PC-3 (cell line): ENCODE measurements around the gene CPO. TPM values are rescaled to one million over a fixed set of nuclear protein-coding genes. Genes with fewer than 3 reads are reported as not detected.

Experiments used
- ATAC-seq: fragments of 200-7000 bp; cut with Tn5 transposase; 2 replicates; pipeline ENCODE4 v1.9.1; 2020; ENCODE audit warnings: mild to moderate bottlenecking, moderate library complexity
- BruUV-seq: library from RNA; stranded (reverse); fragments of 400-500 nt; replicated peaks from 2 replicates; lab custom pipeline; 2021; lab: Mats Ljungman, UMichigan
- CTCF ChIA-PET: fragments of 300-600 bp; sonication (Branson Sonifier 250); formaldehyde crosslinking; loops from one replicate; lab custom pipeline; 2022; ENCODE audit warnings: antibody characterized with exemption; lab: Charles Lee
- POLR2A ChIA-PET: fragments of 300-600 bp; sonication (Branson Sonifier 250); formaldehyde crosslinking; loops from one replicate; lab custom pipeline; 2022; ENCODE audit warnings: antibody characterized with exemption; ENCODE audit not compliant: unreplicated experiment; lab: Charles Lee
- DNase-seq: peaks from one replicate; pipeline ENCODE4 v3.0.0-alpha.2; 2015
- H2AFZ ChIP-seq: fragments of 300-600 bp; sonication (generic); 2 replicates; pipeline ENCODE4 v1.6.0; 2016; ENCODE audit warnings: antibody characterized with exemption, low read length
- H3F3A ChIP-seq: fragments of 300-600 bp; sonication (generic); one replicate; pipeline ENCODE4 v1.6.0; 2017; ENCODE audit warnings: antibody characterized with exemption, low read length, control low read depth, mild to moderate bottlenecking; ENCODE audit not compliant: unreplicated experiment
- H3K27ac ChIP-seq: fragments of 300-600 bp; sonication (generic); 2 replicates; pipeline ENCODE4 v1.5.1; 2016; ENCODE audit warnings: mild to moderate bottlenecking, low read length
- H3K27me3 ChIP-seq: fragments of 300-600 bp; sonication (generic); 2 replicates; pipeline ENCODE4 v1.6.1; 2016; ENCODE audit warnings: low read length, mixed read lengths
- H3K36me3 ChIP-seq: fragments of 300-600 bp; sonication (generic); 2 replicates; pipeline ENCODE4 v1.6.1; 2016; ENCODE audit warnings: low read depth, mixed run types, low read length, mixed read lengths
- H3K4me1 ChIP-seq: fragments of 300-600 bp; sonication (generic); 2 replicates; pipeline ENCODE4 v1.5.1; 2016; ENCODE audit warnings: low read length; ENCODE audit not compliant: insufficient read depth
- H3K4me2 ChIP-seq: fragments of 300-600 bp; sonication (generic); 2 replicates; pipeline ENCODE4 v1.6.0; 2016; ENCODE audit warnings: low read length
- H3K4me3 ChIP-seq: fragments of 300-600 bp; sonication (generic); 2 replicates; pipeline ENCODE4 v1.5.1; 2016; ENCODE audit warnings: mild to moderate bottlenecking, low read length, mixed read lengths
- H3K79me2 ChIP-seq: fragments of 300-600 bp; sonication (generic); 2 replicates; pipeline ENCODE4 v1.6.1; 2017; ENCODE audit warnings: low read length, mixed read lengths
- H3K9ac ChIP-seq: fragments of 300-600 bp; sonication (generic); 2 replicates; pipeline ENCODE4 v1.6.0; 2016; ENCODE audit warnings: mild to moderate bottlenecking, low read length
- H3K9me2 ChIP-seq: fragments of 300-600 bp; sonication (generic); replicated peaks from 2 replicates; pipeline ENCODE4 v1.6.1; 2016; ENCODE audit warnings: mixed run types, low read length, mixed read lengths
- H3K9me3 ChIP-seq: fragments of 300-600 bp; sonication (generic); 2 replicates; pipeline ENCODE4 v1.6.1; 2016; ENCODE audit warnings: low read length, mixed read lengths
- H4K20me1 ChIP-seq: fragments of 300-600 bp; sonication (generic); 2 replicates; pipeline ENCODE4 v1.6.1; 2016; ENCODE audit warnings: low read length, mixed read lengths
- EZH2 ChIP-seq: fragments of 300-600 bp; sonication (generic); IDR thresholded peaks from one replicate; pipeline ENCODE4 v1.6.1; 2017; ENCODE audit warnings: antibody characterized with exemption, mild to moderate bottlenecking, low read length; ENCODE audit not compliant: unreplicated experiment
- EZH2phosphoT487 ChIP-seq: fragments of 300-600 bp; sonication (generic); IDR thresholded peaks from 2 replicates; pipeline ENCODE4 v1.6.1; 2018; ENCODE audit warnings: mild to moderate bottlenecking, antibody characterized with exemption, low read length, borderline replicate concordance
- intact Hi-C: fragments of 100-400 bp; cut with micrococcal nuclease; formaldehyde crosslinking; loops from 2 replicates; pipeline ENCODE4 v1.9.0; 2023
- total RNA-seq: library from RNA; depleted of rRNA; stranded (reverse); fragments of >200 nt; gene quantifications from 2 replicates; pipeline ENCODE4 v1.2.3, GENCODE V29; 2014
- TF ChIP-seq, protein P1 (sequence below): fragments of 300-600 bp; sonication (generic); conservative IDR thresholded peaks from 2 replicates; pipeline ENCODE4 v1.5.1; 2017; ENCODE audit warnings: antibody characterized with exemption, low read depth, mild to moderate bottlenecking, low read length

The CPO gene
- total RNA-seq, 1 experiment from 2014 or later: not detected

- H3K4me2 ChIP-seq: no peak overlapping the region
- H3K9ac ChIP-seq: no peak overlapping the region
- H3K27me3 ChIP-seq: no peaks in the 10 kb centered on the region
- ChIA-PET CTCF (no interaction called here), POLR2A (no interaction called here)
- H3K9me2 ChIP-seq: no peaks in the 10 kb centered on the region
- intact Hi-C loops: no loop called here
- ATAC-seq (no peak), DNase-seq (no peak)
- no peaks in the 10 kb centered on the region for H3K4me1 ChIP-seq
- no peaks in the 10 kb centered on the region for H3F3A ChIP-seq
- BruUV-seq: no TSS peak
- no peak overlapping the region for H3K4me3 ChIP-seq
- H2AFZ ChIP-seq: no peak overlapping the region
- H3K79me2 ChIP-seq: no peaks in the 10 kb centered on the region
- TF ChIP-seq EZH2phosphoT487 (no peak), EZH2 (no peak)
- TF ChIP-seq, protein P1, sequence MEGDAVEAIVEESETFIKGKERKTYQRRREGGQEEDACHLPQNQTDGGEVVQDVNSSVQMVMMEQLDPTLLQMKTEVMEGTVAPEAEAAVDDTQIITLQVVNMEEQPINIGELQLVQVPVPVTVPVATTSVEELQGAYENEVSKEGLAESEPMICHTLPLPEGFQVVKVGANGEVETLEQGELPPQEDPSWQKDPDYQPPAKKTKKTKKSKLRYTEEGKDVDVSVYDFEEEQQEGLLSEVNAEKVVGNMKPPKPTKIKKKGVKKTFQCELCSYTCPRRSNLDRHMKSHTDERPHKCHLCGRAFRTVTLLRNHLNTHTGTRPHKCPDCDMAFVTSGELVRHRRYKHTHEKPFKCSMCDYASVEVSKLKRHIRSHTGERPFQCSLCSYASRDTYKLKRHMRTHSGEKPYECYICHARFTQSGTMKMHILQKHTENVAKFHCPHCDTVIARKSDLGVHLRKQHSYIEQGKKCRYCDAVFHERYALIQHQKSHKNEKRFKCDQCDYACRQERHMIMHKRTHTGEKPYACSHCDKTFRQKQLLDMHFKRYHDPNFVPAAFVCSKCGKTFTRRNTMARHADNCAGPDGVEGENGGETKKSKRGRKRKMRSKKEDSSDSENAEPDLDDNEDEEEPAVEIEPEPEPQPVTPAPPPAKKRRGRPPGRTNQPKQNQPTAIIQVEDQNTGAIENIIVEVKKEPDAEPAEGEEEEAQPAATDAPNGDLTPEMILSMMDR: no peak
- H3K27ac ChIP-seq: no peak overlapping the region
- H3K9me3 ChIP-seq: 0 out of 2 replicates have a peak, but pooled peaks cover 5% of the 10 kb centered on the region
- no peaks in the 10 kb centered on the region for H4K20me1 ChIP-seq
- H3K36me3 ChIP-seq: no peaks in the 10 kb centered on the region
Observed at GRCh38 chr2:206974551-206974950, 35.2 kb downstream of the CPO start.

GRCh38 chr2:206978746-206979145 lies 39.4 kb downstream of the CPO start:
- no peak for ATAC-seq
- BruUV-seq: no TSS peak
- H3K27ac ChIP-seq: no peak overlapping the region
- H3K36me3 ChIP-seq: no peaks in the 10 kb centered on the region
- DNase-seq: no peak
- H3K4me1 ChIP-seq: peaks cover 20% of the 10 kb centered on the region
- CTCF ChIA-PET: no interaction called here
- H3K27me3 ChIP-seq: no peaks in the 10 kb centered on the region
- TF ChIP-seq, protein P1: no peak
- TF ChIP-seq EZH2 (no peak), EZH2phosphoT487 (no peak)
- 0 out of 2 replicates have a peak, but pooled peaks cover 5% of the 10 kb centered on the region for H3K9me3 ChIP-seq
- H2AFZ ChIP-seq: no peak overlapping the region
- H3K9me2 ChIP-seq: no peaks in the 10 kb centered on the region
- H4K20me1 ChIP-seq: no peaks in the 10 kb centered on the region
- H3K79me2 ChIP-seq: no peaks in the 10 kb centered on the region
- H3F3A ChIP-seq: no peaks in the 10 kb centered on the region
- H3K4me2 ChIP-seq: no peak overlapping the region
- no peak overlapping the region for H3K4me3 ChIP-seq
- POLR2A ChIA-PET: no interaction called here
- intact Hi-C loops: no loop called here
- no peak overlapping the region for H3K9ac ChIP-seq

GRCh38 chr2:206979365-206979764 lies 40.0 kb downstream of the CPO start:
- Histone ChIP-seq H4K20me1 (no peaks in the 10 kb centered on the region), H3K27ac (no peak overlapping the region), H3K9me3 (0 out of 2 replicates have a peak, but pooled peaks cover 5% of the 10 kb centered on the region), H3K36me3 (no peaks in the 10 kb centered on the region), H3K9ac (no peak overlapping the region), H3F3A (no peaks in the 10 kb centered on the region), H3K4me3 (no peak overlapping the region), H3K4me2 (no peak overlapping the region), H2AFZ (no peak overlapping the region), H3K27me3 (no peaks in the 10 kb centered on the region), H3K79me2 (no peaks in the 10 kb centered on the region), H3K9me2 (no peaks in the 10 kb centered on the region), H3K4me1 (peaks cover 25% of the 10 kb centered on the region)
- ChIA-PET CTCF (interaction anchor here (0.7 kb wide), 1 partner anchor 1075 kb away, joined by 4 read pairs; no protein-coding TSS in a partner anchor), POLR2A (no interaction called here)
- no TSS peak for BruUV-seq
- intact Hi-C loops: no loop called here
- ATAC-seq (no peak), DNase-seq (no peak)
- TF ChIP-seq EZH2phosphoT487: no peak
- TF ChIP-seq EZH2: no peak
- TF ChIP-seq, protein P1: no peak
